OCI-LY7 (cell line): Measurements from ENCODE around the gene DDX10. TPM values are rescaled to one million over a fixed set of nuclear protein-coding genes. Genes with fewer than 3 reads are reported as not detected.

ENCODE experiments used
- BruUV-seq: library from RNA; stranded (reverse); fragments of 400-500 nt; replicated peaks from 2 replicates; lab custom pipeline; 2021; lab: Mats Ljungman, UMichigan
- CTCF ChIA-PET: fragments of 300-600 bp; sonication (Branson Sonifier 250); formaldehyde crosslinking; loops from one replicate; lab custom pipeline; 2022; ENCODE audit warnings: antibody characterized with exemption; ENCODE audit not compliant: unreplicated experiment; lab: Charles Lee
- POLR2A ChIA-PET: fragments of 300-600 bp; sonication (Branson Sonifier 250); formaldehyde crosslinking; loops from one replicate; lab custom pipeline; 2022; ENCODE audit warnings: antibody characterized with exemption; lab: Charles Lee
- DNase-seq: peaks from one replicate; pipeline ENCODE4 v3.0.0-alpha.2; 2015; ENCODE audit warnings: low spot score
- H2AFZ ChIP-seq: fragments of 200-600 bp; sonication (generic), shearing (Covaris generic); 2 replicates; pipeline ENCODE4 v1.6.1; 2014; ENCODE audit warnings: mild to moderate bottlenecking, antibody characterized with exemption, low read length, moderate library complexity
- H3K27ac ChIP-seq: fragments of 200-600 bp; sonication (generic); 2 replicates; pipeline ENCODE4 v1.5.1; 2014; ENCODE audit warnings: mixed run types, low read depth, mild to moderate bottlenecking, moderate library complexity, low read length, inconsistent platforms; ENCODE audit not compliant: poor library complexity, severe bottlenecking
- H3K36me3 ChIP-seq: fragments of 200-600 bp; sonication (generic); 2 replicates; pipeline ENCODE4 v1.6.1; 2014; ENCODE audit warnings: mild to moderate bottlenecking, antibody characterized with exemption, low read length, moderate library complexity, mixed read lengths; ENCODE audit not compliant: insufficient read depth
- H3K4me1 ChIP-seq: fragments of 200-600 bp; sonication (generic); 2 replicates; pipeline ENCODE4 v1.5.1; 2014; ENCODE audit warnings: mild to moderate bottlenecking, low read length; ENCODE audit not compliant: insufficient read depth, poor library complexity, severe bottlenecking
- H3K4me2 ChIP-seq: fragments of 200-600 bp; sonication (generic); 2 replicates; pipeline ENCODE4 v1.6.1; 2014; ENCODE audit warnings: mild to moderate bottlenecking, low read length
- H3K4me3 ChIP-seq: fragments of 200-600 bp; sonication (generic); 2 replicates; pipeline ENCODE4 v1.5.1; 2014; ENCODE audit warnings: mild to moderate bottlenecking, low read depth, low read length; ENCODE audit not compliant: poor library complexity, severe bottlenecking
- H3K79me2 ChIP-seq: fragments of 200-600 bp; sonication (generic); 2 replicates; pipeline ENCODE4 v1.6.1; 2016; ENCODE audit warnings: low read depth, mild to moderate bottlenecking, low read length, moderate library complexity, mixed read lengths; ENCODE audit not compliant: insufficient read depth
- H3K9me2 ChIP-seq: fragments of 200-600 bp; sonication (generic); 2 replicates; pipeline ENCODE4 v1.6.1; 2016; ENCODE audit warnings: mild to moderate bottlenecking, low read length, mixed read lengths; ENCODE audit not compliant: insufficient read depth
- H3K9me3 ChIP-seq: fragments of 200-600 bp; sonication (generic); 2 replicates; pipeline ENCODE4 v1.6.1; 2014; ENCODE audit warnings: mild to moderate bottlenecking, mixed run types, low read length, mixed read lengths
- H4K20me1 ChIP-seq: fragments of 200-600 bp; sonication (generic); 2 replicates; pipeline ENCODE4 v1.6.1; 2014; ENCODE audit warnings: mild to moderate bottlenecking, antibody characterized with exemption, low read length, moderate library complexity, mixed read lengths; ENCODE audit not compliant: insufficient read depth
- CTCF ChIP-seq: fragments of 200-600 bp; sonication (generic); conservative IDR thresholded peaks from 2 replicates; pipeline ENCODE4 v1.5.1; 2014; ENCODE audit warnings: mild to moderate bottlenecking, antibody characterized with exemption, low read length, moderate library complexity, mixed read lengths
- EZH2phosphoT487 ChIP-seq: fragments of 200-600 bp; sonication (generic); IDR thresholded peaks from 2 replicates; pipeline ENCODE4 v1.6.1; 2018; ENCODE audit warnings: low read depth, borderline replicate concordance, mild to moderate bottlenecking, mixed run types, antibody characterized with exemption, low read length, moderate library complexity, mixed read lengths
- intact Hi-C: fragments of 100-400 bp; cut with micrococcal nuclease; formaldehyde crosslinking; loops from one replicate; pipeline ENCODE4 v1.10.0; 2022; ENCODE audit not compliant: unreplicated experiment
- total RNA-seq, 2 experiments: library from RNA; depleted of rRNA in 1 of 2; stranded (reverse); fragments of >200 nt in 1 of 2; shearing (Covaris generic) in 1 of 2; gene quantifications; 2 replicates each; pipeline ENCODE4 v1.2.3, GENCODE V29; 2014 to 2022

The DDX10 gene
- total RNA-seq, 2 experiments from 2014 or later: 46.5 to 48.7 TPM

- Histone ChIP-seq H3K9me3 (peaks cover 8% of the 10 kb centered on the region), H2AFZ (no peak overlapping the region), H3K4me3 (no peak overlapping the region), H3K27ac (no peak overlapping the region), H3K9me2 (no peaks in the 10 kb centered on the region), H4K20me1 (0 out of 2 replicates have a peak, but pooled peaks cover under 1% of the 10 kb centered on the region), H3K4me1 (peaks cover 7% of the 10 kb centered on the region), H3K4me2 (no peak overlapping the region), H3K36me3 (peaks cover 55% of the 10 kb centered on the region), H3K79me2 (peaks cover 55% of the 10 kb centered on the region; the same call in 1 of the 2 replicates)
- ChIA-PET CTCF (no interaction called here), POLR2A (interaction anchor here (0.9 to 1.2 kb wide), 3 partner anchors 12 to 385 kb away, joined by 3 to 4 read pairs (median 3); no protein-coding TSS in a partner anchor)
- intact Hi-C loops: no loop called here
- no peak for TF ChIP-seq CTCF
- TF ChIP-seq EZH2phosphoT487: no peak
- DNase-seq: no peak
- BruUV-seq: no TSS peak
Observed at GRCh38 chr11:108729227-108729871, 64.5 kb downstream of the DDX10 start.

- Histone ChIP-seq H3K9me2 (no peaks in the 10 kb centered on the region), H4K20me1 (0 out of 2 replicates have a peak, but pooled peaks cover 6% of the 10 kb centered on the region), H3K4me2 (no peak overlapping the region), H3K79me2 (peaks cover 61% of the 10 kb centered on the region; the same call in 1 of the 2 replicates), H3K4me1 (peaks cover 14% of the 10 kb centered on the region), H3K27ac (no peak overlapping the region), H3K9me3 (no peaks in the 10 kb centered on the region), H2AFZ (no peak overlapping the region), H3K36me3 (peaks cover 60% of the 10 kb centered on the region), H3K4me3 (no peak overlapping the region)
- POLR2A ChIA-PET: interaction anchor here (0.6 to 1.6 kb wide), 4 partner anchors 10 to 596 kb away, joined by 3 to 8 read pairs (median 6); no protein-coding TSS in a partner anchor
- intact Hi-C loops: no loop called here
- TF ChIP-seq CTCF: no peak
- TF ChIP-seq EZH2phosphoT487: no peak
- CTCF ChIA-PET: no interaction called here
- no TSS peak for BruUV-seq
- DNase-seq: no peak
Observed at GRCh38 chr11:108732395-108732794, 67.5 kb downstream of the DDX10 start.
